HG03066 (cell line): ENCODE measurements around the gene LRRK1.

ENCODE experiments used
- ATAC-seq: cut with Tn5 transposase; IDR thresholded peaks from one replicate; pipeline ENCODE4 v1.9.1; 2021; ENCODE audit warnings: low read depth; ENCODE audit not compliant: unreplicated experiment

The LRRK1 gene

GRCh38 chr15:100891307-100892012 is 27.7 kb upstream of the LRRK1 start:
- ATAC-seq, result no peak

- no peak for ATAC-seq
These were observed 27.2 kb upstream of the LRRK1 start for GRCh38 chr15:100892013-100892355.

- ATAC-seq, result no peak
These were observed 25.7 kb upstream of the LRRK1 start for GRCh38 chr15:100893261-100893963.

- no peak for ATAC-seq
These were observed 25.2 kb upstream of the LRRK1 start for GRCh38 chr15:100893964-100894295.

GRCh38 chr15:100895721-100896120 is 23.4 kb upstream of the LRRK1 start:
- no peak for ATAC-seq

GRCh38 chr15:100897221-100898151 is 21.7 kb upstream of the LRRK1 start:
- ATAC-seq, result no peak

GRCh38 chr15:100898152-100898490 is 21.0 kb upstream of the LRRK1 start:
- no peak for ATAC-seq

GRCh38 chr15:100898661-100899462 is 20.3 kb upstream of the LRRK1 start:
- ATAC-seq, result no peak

- no peak for ATAC-seq
These were observed 19.6 kb upstream of the LRRK1 start for GRCh38 chr15:100899601-100900000.

GRCh38 chr15:100900136-100900794 is 18.9 kb upstream of the LRRK1 start:
- no peak for ATAC-seq

- ATAC-seq, result no peak
These were observed 18.4 kb upstream of the LRRK1 start for GRCh38 chr15:100900795-100901169.

- no peak for ATAC-seq
These were observed 17.9 kb upstream of the LRRK1 start for GRCh38 chr15:100901296-100901695.

- ATAC-seq, result no peak
These were observed 17.3 kb upstream of the LRRK1 start for GRCh38 chr15:100901702-100902435.

GRCh38 chr15:100902436-100903167 is 16.6 kb upstream of the LRRK1 start:
- no peak for ATAC-seq

- no peak for ATAC-seq
These were observed 16.0 kb upstream of the LRRK1 start for GRCh38 chr15:100903168-100903554.

GRCh38 chr15:100905850-100906249 is 13.3 kb upstream of the LRRK1 start:
- ATAC-seq, result no peak

- no peak for ATAC-seq
These were observed 10.7 kb upstream of the LRRK1 start for GRCh38 chr15:100908466-100908865.

- no peak for ATAC-seq
These were observed 9.6 kb upstream of the LRRK1 start for GRCh38 chr15:100909565-100909964.
